Measurements from ENCODE around the gene ADAMTS2. TPM values are rescaled to one million over a fixed set of nuclear protein-coding genes. Genes with fewer than 3 reads are reported as not detected.

The ADAMTS2 gene
- total RNA-seq, 3 donors from 2014 or later (not counting 1 experiment from before 2014, with no cell fraction given) = 0.28 TPM; not detected in 2

- Mint-ChIP-seq H3K4me1 (no peaks in the 10 kb centered on the region), H3K36me3 (no peaks in the 10 kb centered on the region), H3K4me3 (no peak overlapping the region), H3K27me3 (ENCODE audit: low read depth in 2 of 2) (no peaks in the 10 kb centered on the region), H3K9me3 (no peaks in the 10 kb centered on the region), H3K27ac (no peak overlapping the region)
- H3K27me3 ChIP-seq (ENCODE audit: control insufficient read depth, insufficient read depth, low read length) = no peaks in the 10 kb centered on the region
- intact Hi-C loops (cut with micrococcal nuclease) = no loop called here
- TF ChIP-seq CTCF (IDR thresholded peaks at IDR 0.05) = no peak
- no peaks in the 10 kb centered on the region for H3K4me1 ChIP-seq (ENCODE audit: control insufficient read depth, insufficient read depth, low read length)
- no peaks in the 10 kb centered on the region for H3K36me3 ChIP-seq (ENCODE audit: control insufficient read depth, insufficient read depth, low read length)
- ATAC-seq = no peak
- 85% methylated on average over 10 of the region's 10 CpGs for WGBS (ENCODE audit: insufficient coverage)
- H3K9me3 ChIP-seq (ENCODE audit: control insufficient read depth, insufficient read depth, low read length) = no peaks in the 10 kb centered on the region
- DNase-seq = no peak
- H3K27ac ChIP-seq (ENCODE audit: low read length) = no peak overlapping the region
- H3K4me3 ChIP-seq (ENCODE audit: low read length) = no peak overlapping the region
Observed at GRCh38 chr5:179309751-179310320, 35.4 kb downstream of the ADAMTS2 start.

- H3K27ac Mint-ChIP-seq = no peak overlapping the region
- no peak for DNase-seq
- peaks cover 1 to 4% of the 10 kb centered on the region in 2 donors for H3K9me3 Mint-ChIP-seq
- no peaks in the 10 kb centered on the region for H3K36me3 ChIP-seq (ENCODE audit: control insufficient read depth, insufficient read depth, low read length)
- ATAC-seq = no peak
- no peaks in the 10 kb centered on the region for H3K27me3 ChIP-seq (ENCODE audit: control insufficient read depth, insufficient read depth, low read length)
- peaks cover 0 to 2% of the 10 kb centered on the region in 2 donors for H3K27me3 Mint-ChIP-seq (ENCODE audit: low read depth in 2 of 2)
- intact Hi-C loops (cut with micrococcal nuclease) = no loop called here
- H3K27ac ChIP-seq (ENCODE audit: low read length) = no peak overlapping the region
- 66% methylated on average over 7 of the region's 7 CpGs for WGBS (ENCODE audit: insufficient coverage)
- H3K4me1 Mint-ChIP-seq = no peaks in the 10 kb centered on the region
- H3K9me3 ChIP-seq (ENCODE audit: control insufficient read depth, insufficient read depth, low read length) = no peaks in the 10 kb centered on the region
- no peak overlapping the region for H3K4me3 ChIP-seq (ENCODE audit: low read length)
- no peak for TF ChIP-seq CTCF (IDR thresholded peaks at IDR 0.05)
- no peaks in the 10 kb centered on the region for H3K36me3 Mint-ChIP-seq
- H3K4me3 Mint-ChIP-seq = no peak overlapping the region
- no peaks in the 10 kb centered on the region for H3K4me1 ChIP-seq (ENCODE audit: control insufficient read depth, insufficient read depth, low read length)
Observed at GRCh38 chr5:179309383-179309670, 35.9 kb downstream of the ADAMTS2 start.

- intact Hi-C loops (cut with micrococcal nuclease) = no loop called here
- H3K4me1 Mint-ChIP-seq = no peaks in the 10 kb centered on the region
- H3K9me3 Mint-ChIP-seq = peaks cover 2 to 6% of the 10 kb centered on the region in 2 donors
- WGBS (ENCODE audit: insufficient coverage) = 89% methylated on average over 13 of the region's 13 CpGs
- H3K9me3 ChIP-seq (ENCODE audit: control insufficient read depth, insufficient read depth, low read length) = no peaks in the 10 kb centered on the region
- H3K27ac Mint-ChIP-seq = no peak overlapping the region
- no peak overlapping the region for H3K4me3 Mint-ChIP-seq
- no peak for DNase-seq
- no peak for ATAC-seq
- no peaks in the 10 kb centered on the region for H3K36me3 ChIP-seq (ENCODE audit: control insufficient read depth, insufficient read depth, low read length)
- TF ChIP-seq CTCF (IDR thresholded peaks at IDR 0.05) = no peak
- no peaks in the 10 kb centered on the region for H3K27me3 ChIP-seq (ENCODE audit: control insufficient read depth, insufficient read depth, low read length)
- H3K27ac ChIP-seq (ENCODE audit: low read length) = no peak overlapping the region
- H3K36me3 Mint-ChIP-seq = no peaks in the 10 kb centered on the region
- H3K4me1 ChIP-seq (ENCODE audit: control insufficient read depth, insufficient read depth, low read length) = no peaks in the 10 kb centered on the region
- no peak overlapping the region for H3K4me3 ChIP-seq (ENCODE audit: low read length)
- peaks cover 0 to 4% of the 10 kb centered on the region in 2 donors for H3K27me3 Mint-ChIP-seq (ENCODE audit: low read depth in 2 of 2)
Observed at GRCh38 chr5:179308563-179309382, 36.5 kb downstream of the ADAMTS2 start.

Data from natural killer cell (primary cell).